HG02840 (cell line): ENCODE results near the gene TYW5.
A peak's percentile ranks its signal among the peaks of the same experiment; 100 is the strongest.
"Not testable (repeated sequence)": the region's sequence is repeated elsewhere in the genome, so short reads cannot be mapped to it uniquely, and the experiment has no call there.

Experiments used
- ATAC-seq: cut with Tn5 transposase; IDR thresholded peaks from one replicate; pipeline ENCODE4 v1.9.1; 2021; ENCODE audit warnings: mild to moderate bottlenecking, moderate library complexity, moderate number of reproducible peaks; ENCODE audit not compliant: unreplicated experiment, low FRiP score

The TYW5 gene

GRCh38 chr2:199923924-199924323 is 31.4 kb downstream of the TYW5 start:
- ATAC-seq: no peak

DNA sequence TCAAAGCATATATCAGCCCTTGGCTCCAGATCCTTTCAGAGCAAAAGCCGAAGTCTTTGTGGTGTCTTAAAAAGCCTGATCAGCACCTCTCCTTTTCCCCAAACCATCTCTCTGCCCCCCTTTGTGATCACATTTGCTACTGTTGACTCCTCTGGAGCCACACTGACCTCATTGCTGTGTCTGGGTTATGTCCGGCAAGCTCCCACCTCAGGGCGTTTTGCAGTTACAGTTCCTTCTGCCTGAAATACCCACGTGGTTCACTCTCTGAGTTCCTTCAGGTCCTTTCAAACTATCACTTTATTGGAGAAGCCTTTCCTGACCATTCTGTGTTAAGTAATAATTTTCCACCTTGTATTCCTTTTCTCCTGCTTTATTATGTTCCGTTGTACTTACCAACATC is 32.4 kb downstream of the TYW5 start:
- no peak for ATAC-seq

- no peak for ATAC-seq
These were observed 38.3 kb downstream of the TYW5 start for GRCh38 chr2:199916980-199917379.

DNA sequence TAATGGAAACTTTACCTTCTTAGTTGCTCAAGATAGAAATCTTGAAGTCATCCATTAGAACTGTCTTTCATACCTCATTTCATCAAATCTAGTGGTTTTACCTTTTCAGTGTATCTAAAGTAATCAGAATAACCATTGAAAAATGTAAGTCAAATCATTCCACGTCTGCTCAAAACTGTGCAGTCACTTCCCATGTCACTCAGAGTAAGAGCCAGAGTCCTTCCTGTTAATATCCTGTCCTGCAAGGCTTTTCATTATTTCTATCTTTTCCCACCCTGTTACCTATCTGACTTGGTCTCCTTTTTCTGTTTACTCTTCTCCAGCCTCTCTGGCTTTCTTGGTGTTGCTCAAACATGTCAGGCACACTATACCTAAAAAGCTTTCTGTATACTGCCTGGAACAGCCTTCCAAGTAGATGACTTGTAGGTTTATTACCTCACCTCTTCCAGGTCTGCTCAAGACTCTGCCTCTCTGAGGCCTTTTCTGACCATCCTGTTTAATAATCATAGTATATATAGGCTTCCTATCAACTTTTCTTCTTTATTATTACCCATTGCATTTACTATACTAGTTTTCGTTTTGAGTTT is 40.8 kb downstream of the TYW5 start:
- no peak for ATAC-seq

GRCh38 chr2:199912553-199913114 is 42.7 kb downstream of the TYW5 start:
- not testable (repeated sequence) for ATAC-seq

- no peak for ATAC-seq
These were observed 43.5 kb downstream of the TYW5 start for GRCh38 chr2:199911877-199912161.

- ATAC-seq: peak; percentile 93
These were observed 44.0 kb downstream of the TYW5 start, which contains the start of gene C2orf69 for GRCh38 chr2:199911052-199911876. Gene C2orf69 (plus strand): TSS chr2:199911293. CDS start chr2:199911439, 146 bp downstream.

DNA sequence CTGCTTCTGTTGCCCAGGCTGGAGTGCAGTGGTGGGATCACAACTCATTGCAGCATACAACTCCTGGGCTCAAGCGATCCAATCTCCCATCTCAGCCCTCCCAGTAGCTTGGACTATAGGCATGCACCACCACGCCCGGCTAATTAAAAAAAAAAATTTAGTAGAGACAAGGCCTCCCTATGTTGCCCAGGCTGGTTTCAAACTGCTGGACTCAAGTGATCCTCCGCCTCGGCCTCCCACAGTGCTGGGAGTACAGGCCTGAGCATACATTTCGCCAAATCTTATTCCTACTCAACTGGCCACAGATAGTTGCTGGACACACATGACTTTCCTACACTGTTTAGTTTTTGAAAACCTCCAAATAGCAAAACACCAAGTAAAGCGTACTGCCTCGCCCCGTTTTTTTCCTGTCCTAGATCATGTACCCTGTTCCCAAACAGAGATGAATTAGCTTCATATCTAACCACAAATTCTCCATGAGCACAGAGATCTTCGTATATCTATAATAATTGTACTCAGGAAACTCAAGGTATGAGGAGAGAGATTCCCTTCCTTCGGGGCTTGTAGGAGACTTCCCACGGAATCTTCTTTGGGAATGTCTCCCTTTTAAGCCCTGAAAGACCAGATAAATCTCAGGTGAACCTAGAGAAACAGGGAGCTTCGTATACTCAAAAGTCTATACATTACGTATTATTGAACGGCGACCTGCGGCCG is 44.8 kb downstream of the TYW5 start:
- ATAC-seq: no peak

DNA sequence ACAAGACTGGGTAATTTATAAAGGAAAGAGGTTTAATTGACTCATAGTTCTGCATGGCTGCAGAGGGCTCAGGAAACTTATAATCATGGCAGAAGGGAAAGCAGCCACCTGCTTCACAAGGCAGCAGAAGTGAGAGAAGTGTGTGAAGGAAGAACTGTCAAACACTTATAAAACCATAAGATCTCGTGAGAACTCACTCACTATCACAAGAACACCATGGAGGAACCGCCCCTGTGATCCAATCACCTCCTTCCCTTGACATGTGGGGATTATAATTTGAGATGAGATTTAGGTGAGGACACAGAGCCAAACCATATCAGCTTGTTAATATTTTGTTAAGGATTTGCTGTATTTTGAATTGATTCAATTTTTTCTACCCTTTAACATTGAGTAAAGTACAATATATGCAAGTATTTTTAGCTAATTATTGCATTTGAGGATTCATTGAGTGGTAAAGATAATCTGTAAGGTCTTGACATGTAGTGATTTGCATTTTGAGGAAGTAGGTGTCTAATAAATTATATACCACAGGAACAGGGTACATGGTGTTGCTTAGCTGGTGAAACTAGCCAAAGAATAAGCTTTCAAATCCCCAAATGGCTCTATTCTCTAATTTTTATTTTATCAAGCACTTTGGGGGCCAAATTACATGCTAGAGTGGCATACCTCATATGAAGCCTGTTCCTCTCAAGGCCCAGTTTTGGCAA is 48.1 kb downstream of the TYW5 start:
- no peak for ATAC-seq

DNA sequence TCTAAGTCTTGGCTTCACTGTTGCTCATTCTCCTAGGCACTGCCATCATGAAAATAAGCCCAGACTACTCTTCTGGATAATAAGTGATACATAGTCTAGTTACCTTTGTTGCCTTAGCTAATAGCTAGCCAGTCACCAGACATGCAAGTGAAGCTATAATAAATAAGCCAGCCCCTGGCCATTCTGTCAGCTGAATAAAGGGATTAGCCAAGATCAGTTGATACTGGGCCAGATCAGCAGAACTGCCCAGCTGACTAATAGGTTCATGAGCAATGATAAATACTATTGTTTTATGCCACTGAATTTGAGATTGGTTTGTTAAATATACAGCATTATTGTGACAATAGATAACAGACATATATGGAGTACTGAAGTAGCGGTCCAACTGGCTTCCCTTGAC is 52.2 kb downstream of the TYW5 start:
- ATAC-seq: no peak

GRCh38 chr2:199902486-199903110 is 52.7 kb downstream of the TYW5 start:
- no peak for ATAC-seq

- no peak for ATAC-seq
These were observed 53.3 kb downstream of the TYW5 start for GRCh38 chr2:199901942-199902341.

GRCh38 chr2:199896617-199897016 is 58.7 kb downstream of the TYW5 start:
- ATAC-seq: no peak

DNA sequence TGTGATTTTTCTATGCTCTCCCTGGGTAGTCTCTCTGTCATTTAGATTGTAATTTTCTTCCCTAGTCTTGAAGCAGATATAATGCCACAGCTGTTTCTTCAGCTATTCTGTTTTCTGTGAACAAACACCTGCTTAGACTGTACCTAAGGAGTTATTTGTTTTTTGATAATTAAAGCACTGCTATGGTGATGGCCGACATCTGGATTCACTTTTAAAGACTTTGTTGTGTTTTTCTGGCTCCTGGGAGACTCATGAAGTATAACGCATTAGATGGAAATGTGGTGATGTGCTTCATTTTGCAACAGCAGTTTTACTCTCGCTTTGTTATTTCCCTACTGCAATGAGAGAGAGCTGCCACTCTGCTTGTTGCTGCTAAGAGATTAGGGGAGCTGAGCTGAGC is 59.9 kb downstream of the TYW5 start:
- no peak for ATAC-seq

- ATAC-seq: no peak
These were observed 71.6 kb downstream of the TYW5 start for GRCh38 chr2:199883474-199884212.

DNA sequence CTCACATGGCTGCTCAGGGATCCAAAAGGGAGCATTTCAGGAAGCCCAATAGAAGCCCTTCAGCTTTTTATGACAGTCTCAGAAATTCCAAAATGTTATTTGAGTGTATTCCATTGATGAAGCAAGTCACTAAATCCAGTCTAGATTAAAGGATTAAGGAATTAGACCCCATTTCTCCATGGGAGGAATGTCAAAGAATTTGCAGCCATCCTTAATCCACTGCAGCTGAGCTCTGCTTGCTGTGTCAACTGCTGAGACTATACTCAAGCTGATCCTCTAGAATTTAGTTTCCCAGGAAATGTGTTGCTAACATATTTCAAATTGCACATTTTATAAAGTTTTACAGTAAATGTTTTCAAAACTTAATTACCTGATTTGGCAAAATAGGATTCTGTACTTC is 72.6 kb downstream of the TYW5 start:
- no peak for ATAC-seq
